HG03135 (cell line): Measurements from ENCODE around the gene OTOP3.

Source experiments
- ATAC-seq: cut with Tn5 transposase; IDR thresholded peaks from one replicate; pipeline ENCODE4 v1.9.1; 2021; ENCODE audit warnings: mild to moderate bottlenecking, moderate library complexity; ENCODE audit not compliant: unreplicated experiment

The OTOP3 gene

GRCh38 chr17:74938194-74938950, 2.7 kb downstream of the OTOP3 start:
- ATAC-seq = no peak

GRCh38 chr17:74939534-74939933, 3.8 kb downstream of the OTOP3 start:
- ATAC-seq = no peak

- ATAC-seq = no peak
Measured at GRCh38 chr17:74941128-74941725, 5.5 kb downstream of the OTOP3 start.

- ATAC-seq = no peak
Measured at GRCh38 chr17:74943808-74944522, 8.3 kb downstream of the OTOP3 start.

GRCh38 chr17:74945543-74945942, 9.8 kb downstream of the OTOP3 start:
- ATAC-seq = no peak

DNA sequence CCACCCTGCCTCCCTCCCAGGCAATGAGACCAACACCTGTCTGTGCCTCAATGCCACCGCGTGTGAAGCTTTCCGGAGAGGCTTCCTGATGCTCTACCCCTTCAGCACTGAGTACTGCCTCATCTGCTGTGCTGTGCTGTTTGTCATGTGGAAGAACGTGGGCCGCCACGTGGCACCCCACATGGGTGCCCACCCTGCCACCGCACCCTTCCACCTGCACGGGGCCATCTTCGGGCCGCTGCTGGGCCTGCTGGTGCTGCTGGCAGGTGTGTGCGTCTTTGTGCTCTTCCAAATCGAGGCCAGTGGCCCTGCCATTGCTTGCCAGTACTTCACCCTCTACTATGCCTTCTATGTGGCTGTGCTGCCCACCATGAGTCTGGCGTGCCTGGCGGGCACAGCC, 10.9 kb downstream of the OTOP3 start:
- no peak for ATAC-seq

- no peak for ATAC-seq
Measured at GRCh38 chr17:74947041-74947754, 11.5 kb downstream of the OTOP3 start.

DNA sequence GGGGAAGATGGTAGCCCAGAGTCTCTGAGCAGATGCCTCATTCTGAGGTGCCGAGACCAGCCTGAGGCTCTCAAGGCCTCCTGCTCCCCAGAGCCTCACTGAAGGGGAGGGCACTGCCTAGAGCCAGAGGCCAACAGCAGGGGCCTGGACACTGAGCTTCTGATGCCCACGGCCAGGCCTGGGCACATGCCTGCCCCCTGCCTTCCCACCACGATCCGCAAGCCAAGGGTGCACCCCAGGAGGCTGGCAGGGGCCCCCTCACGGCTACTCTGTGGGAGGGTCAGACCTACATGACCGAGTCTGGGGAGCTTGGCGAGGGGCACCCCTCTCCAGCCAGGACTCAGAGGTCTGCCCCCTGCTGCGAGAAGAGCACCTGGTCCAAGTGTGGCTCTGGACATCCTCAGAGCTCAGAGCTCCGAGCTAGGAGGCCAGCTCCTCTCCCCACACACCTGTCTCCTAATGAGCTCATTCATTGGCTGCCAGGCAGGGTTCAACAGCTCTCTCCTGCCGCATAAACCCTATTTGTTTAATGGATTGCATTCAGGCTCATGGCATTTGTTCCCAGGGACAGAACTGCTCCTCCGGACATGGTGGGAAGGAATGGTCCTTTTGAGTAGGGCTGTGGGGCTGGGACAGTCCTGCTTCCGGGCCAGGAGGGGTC, 13.9 kb downstream of the OTOP3 start:
- ATAC-seq = no peak

DNA sequence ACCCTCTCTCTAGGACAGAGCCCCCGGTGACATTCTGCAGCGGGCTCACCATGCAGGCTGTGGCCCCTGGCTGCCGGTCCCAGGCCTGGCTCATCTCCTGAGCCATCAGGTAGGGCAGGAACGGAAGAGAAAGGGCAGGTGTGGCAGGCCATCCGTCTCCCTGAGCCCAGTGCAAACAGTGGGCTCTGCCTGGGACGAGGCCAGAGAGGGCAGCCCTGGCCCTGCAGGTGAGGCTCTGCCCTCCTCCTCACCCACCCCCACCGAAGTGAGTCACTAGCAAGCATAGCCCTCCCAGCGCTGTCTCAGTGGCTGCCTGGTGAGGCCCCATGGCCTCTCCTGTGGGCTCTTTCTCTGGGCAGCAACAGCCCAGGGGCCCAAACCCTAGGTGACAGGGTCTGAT, 14.5 kb downstream of the OTOP3 start:
- no peak for ATAC-seq

GRCh38 chr17:74951065-74951464, 15.4 kb downstream of the OTOP3 start:
- ATAC-seq = no peak

DNA sequence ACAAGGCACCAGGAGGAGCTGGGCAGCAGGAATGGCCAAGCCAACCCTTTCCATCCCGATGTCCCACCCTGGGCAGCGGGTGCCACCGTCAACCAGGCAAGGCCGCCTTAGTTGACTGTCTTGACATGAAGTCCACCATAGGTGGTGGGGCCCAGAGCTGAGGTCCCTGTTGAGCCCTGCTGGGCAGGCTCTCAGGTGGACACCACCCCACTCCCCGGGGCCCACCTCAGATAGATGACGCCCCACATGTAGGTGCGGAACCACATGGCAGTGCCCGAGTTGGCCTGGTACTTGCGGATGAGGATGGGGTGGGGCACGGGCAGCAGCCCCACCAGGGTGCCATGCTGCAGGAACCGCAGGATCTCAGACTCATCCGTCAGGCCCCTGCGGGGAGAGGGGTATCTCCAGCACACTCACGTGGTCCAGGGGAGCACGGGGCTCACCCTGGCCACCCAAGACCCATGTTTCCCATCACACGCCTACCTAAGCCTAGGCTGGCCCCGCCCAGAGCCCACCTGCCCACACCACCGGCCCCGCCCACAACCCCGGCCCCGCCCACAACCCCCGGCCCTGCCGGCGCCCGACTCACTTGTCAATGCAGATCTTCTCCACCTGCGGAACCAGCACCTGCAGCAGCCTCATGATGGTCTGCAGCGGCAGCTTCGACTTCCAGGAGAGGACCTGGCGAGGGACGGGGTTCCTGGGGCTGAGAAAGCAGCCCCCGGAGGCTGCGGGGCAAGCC, 16.2 kb downstream of the OTOP3 start:
- no peak for ATAC-seq

DNA sequence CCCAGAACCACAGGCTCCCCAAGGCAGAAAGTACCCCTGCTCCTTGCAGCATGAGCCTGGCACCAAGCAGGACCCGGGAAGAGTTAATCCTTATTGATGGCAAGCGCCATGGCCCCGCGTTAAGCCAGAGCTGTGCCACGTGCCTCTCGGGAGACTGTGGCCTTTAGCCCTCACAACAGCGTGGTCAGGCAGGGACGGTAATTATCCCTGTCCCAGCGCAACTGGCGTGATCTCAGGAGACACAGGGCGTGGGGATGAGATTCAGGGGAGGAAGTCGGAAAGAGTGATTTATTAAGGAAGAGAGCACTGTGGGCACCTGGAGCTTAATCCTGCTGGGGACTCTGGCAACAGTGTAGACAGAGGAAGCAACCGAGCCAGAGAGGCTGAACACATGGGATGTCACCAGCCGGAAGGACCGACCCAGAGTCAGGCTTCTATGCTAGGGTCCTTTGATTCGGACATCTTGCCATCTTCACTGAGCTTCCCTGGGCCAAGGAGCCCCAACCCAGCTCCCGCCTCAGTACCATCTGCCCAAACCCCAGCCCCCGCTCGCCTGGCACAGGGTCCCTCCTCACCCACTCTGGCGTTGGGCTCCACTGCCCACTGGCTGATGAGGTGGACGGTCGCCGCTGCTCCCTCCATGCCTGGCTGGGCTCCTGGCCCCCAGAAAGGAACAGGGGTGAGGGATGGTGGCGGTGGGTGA, 16.9 kb downstream of the OTOP3 start:
- no peak for ATAC-seq

GRCh38 chr17:74953134-74953687, 17.5 kb downstream of the OTOP3 start:
- no peak for ATAC-seq

GRCh38 chr17:74954115-74954514, 18.4 kb downstream of the OTOP3 start:
- ATAC-seq = no peak

DNA sequence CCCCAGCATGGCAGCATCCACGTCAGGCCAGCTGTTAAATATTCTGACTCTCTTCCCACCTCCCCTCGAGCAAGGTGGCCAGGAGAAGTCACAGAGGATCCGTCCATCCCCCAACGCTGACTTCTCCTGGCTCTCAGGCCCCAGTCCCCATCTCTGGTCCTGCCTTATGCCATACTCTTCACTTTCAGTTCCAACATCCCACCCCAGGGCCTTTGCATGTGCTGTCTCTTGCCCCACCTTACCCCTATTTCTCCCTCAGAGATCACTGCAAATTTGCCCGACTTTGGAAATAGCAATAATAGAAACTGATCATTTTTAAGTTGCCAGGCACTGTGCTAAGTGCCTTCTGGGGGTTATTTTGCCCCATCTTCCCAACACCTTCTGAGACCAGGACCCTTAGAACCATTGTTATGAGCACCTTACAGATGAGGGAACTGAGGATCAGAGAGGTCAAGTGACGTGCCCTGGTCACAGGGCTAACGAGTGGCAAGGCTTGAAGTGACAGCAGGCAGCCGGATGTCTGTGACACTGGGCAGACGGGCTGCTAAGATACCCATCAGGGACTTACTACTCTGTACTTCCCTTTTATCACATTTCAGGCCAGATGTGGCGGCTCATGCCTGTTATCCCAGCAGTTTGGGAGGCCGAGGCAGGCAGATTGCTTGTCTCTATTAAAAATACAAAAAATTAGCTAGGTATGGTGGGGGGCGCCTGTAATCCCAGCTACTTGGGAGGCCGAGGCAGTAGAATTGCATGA, 19.1 kb downstream of the OTOP3 start:
- ATAC-seq = no peak

DNA sequence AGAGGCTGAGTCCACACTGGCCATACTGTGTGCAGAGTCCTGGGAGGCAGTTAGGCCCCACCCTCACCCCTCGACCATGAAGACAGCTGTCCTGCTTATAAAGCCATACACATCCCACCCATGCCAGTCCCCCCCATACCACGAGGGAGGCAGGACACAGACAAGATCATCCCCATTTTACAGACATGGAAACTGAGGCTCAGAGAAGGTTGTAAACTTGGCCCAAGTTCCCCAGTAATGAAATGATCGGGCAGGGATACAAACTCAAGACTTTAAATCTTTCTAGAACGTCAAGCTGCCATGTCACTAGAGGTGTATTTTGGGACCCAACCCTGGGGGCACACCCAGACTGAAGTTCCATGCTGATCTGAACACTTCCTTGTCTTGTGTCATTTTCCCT, 20.4 kb downstream of the OTOP3 start:
- no peak for ATAC-seq

GRCh38 chr17:74957935-74958740, 22.4 kb downstream of the OTOP3 start:
- no peak for ATAC-seq
